PFSK-1 (cell line): ENCODE results near the gene AAMDC.

Source experiments
- FOXP2 ChIP-seq: optimal IDR thresholded peaks from 2 replicates; pipeline ENCODE3; 2011; ENCODE audit warnings: borderline replicate concordance, control low read depth, inconsistent platforms; ENCODE audit not compliant: insufficient read depth; ENCODE audit errors: extremely low read length, extremely low read depth
- POLR2AphosphoS5 ChIP-seq: IDR thresholded peaks from 2 replicates; pipeline ENCODE4 v1.6.1; 2012; ENCODE audit warnings: low read depth, mild to moderate bottlenecking, control low read depth, low read length, moderate library complexity
- REST ChIP-seq, 2 experiments: IDR thresholded peaks; 2 replicates each; pipeline versions ENCODE4 v1.6.1 to v1.8.0; 2011 to 2012; ENCODE audit warnings: low read depth in 2 of 2, low read length in 2 of 2, control low read depth in 1 of 2, inconsistent platforms in 1 of 2, mild to moderate bottlenecking in 1 of 2, moderate library complexity in 1 of 2; ENCODE audit not compliant: insufficient read depth in 1 of 2
- SIN3A ChIP-seq: IDR thresholded peaks from 2 replicates; pipeline ENCODE4 v1.6.1; 2012; ENCODE audit warnings: mild to moderate bottlenecking, low read length, moderate library complexity, borderline replicate concordance; ENCODE audit not compliant: insufficient read depth
- TAF1 ChIP-seq: IDR thresholded peaks from 2 replicates; pipeline ENCODE4 v1.6.1; 2012; ENCODE audit warnings: low read length, control low read depth, borderline replicate concordance; ENCODE audit not compliant: insufficient read depth

The AAMDC gene

GRCh38 chr11:77789731-77790476 is 31.0 kb upstream of the AAMDC start:
- TF ChIP-seq POLR2AphosphoS5: no peak
- no peak for TF ChIP-seq FOXP2
- no peak for TF ChIP-seq SIN3A
- no peak for TF ChIP-seq TAF1
- TF ChIP-seq REST (IDR thresholded peaks at IDR 0.05; ENCODE audit: insufficient read depth in 1 of 2, low read depth in 2 of 2, low read length in 2 of 2): no peak

GRCh38 chr11:77791301-77791700 is 29.6 kb upstream of the AAMDC start:
- TF ChIP-seq POLR2AphosphoS5: no peak
- TF ChIP-seq SIN3A: no peak
- TF ChIP-seq FOXP2: no peak
- no peak for TF ChIP-seq REST (IDR thresholded peaks at IDR 0.05; ENCODE audit: insufficient read depth in 1 of 2, low read depth in 2 of 2, low read length in 2 of 2)
- no peak for TF ChIP-seq TAF1

- no peak for TF ChIP-seq REST (IDR thresholded peaks at IDR 0.05; ENCODE audit: insufficient read depth in 1 of 2, low read depth in 2 of 2, low read length in 2 of 2)
- no peak for TF ChIP-seq FOXP2
- no peak for TF ChIP-seq SIN3A
- no peak for TF ChIP-seq POLR2AphosphoS5
- no peak for TF ChIP-seq TAF1
Observed at GRCh38 chr11:77793972-77794371, 27.0 kb upstream of the AAMDC start.

GRCh38 chr11:77799338-77799737 is 21.6 kb upstream of the AAMDC start:
- TF ChIP-seq REST (IDR thresholded peaks at IDR 0.05; ENCODE audit: insufficient read depth in 1 of 2, low read depth in 2 of 2, low read length in 2 of 2): no peak
- no peak for TF ChIP-seq SIN3A
- no peak for TF ChIP-seq FOXP2
- no peak for TF ChIP-seq POLR2AphosphoS5
- no peak for TF ChIP-seq TAF1
